OCI-LY3 (cell line): ENCODE data around the gene PRRT1.

ENCODE experiments used
- H2AFZ ChIP-seq: fragments of 200-600, 300-600 bp; shearing (Covaris generic); 2 replicates; pipeline ENCODE4 v1.6.0; 2014; ENCODE audit warnings: antibody characterized with exemption, low read depth, low read length
- H3K27ac ChIP-seq: fragments of 200-600, 300-600 bp; sonication (generic); 2 replicates; pipeline ENCODE4 v1.5.1; 2014; ENCODE audit warnings: mild to moderate bottlenecking, low read length, moderate library complexity, mixed read lengths
- H3K27me3 ChIP-seq: fragments of 200-600, 300-600 bp; sonication (generic); 2 replicates; pipeline ENCODE4 v1.6.1; 2014; ENCODE audit warnings: low read depth, low read length, mixed read lengths
- H3K36me3 ChIP-seq: fragments of 200-600, 300-600 bp; sonication (generic); replicated peaks from 2 replicates; pipeline ENCODE3; 2014; ENCODE audit warnings: low read depth, low read length, mixed read lengths
- H3K4me1 ChIP-seq: fragments of 300-600, 200-600 bp; sonication (generic); 2 replicates; pipeline ENCODE4 v1.6.1; 2014; ENCODE audit warnings: low read length, mixed read lengths
- H3K4me2 ChIP-seq: fragments of 200-600, 300-600 bp; sonication (generic); 2 replicates; pipeline ENCODE4 v1.6.1; 2014; ENCODE audit warnings: low read length, mixed read lengths
- H3K4me3 ChIP-seq: fragments of 300-600, 200-600 bp; sonication (generic); 2 replicates; pipeline ENCODE4 v1.5.1; 2014; ENCODE audit warnings: antibody characterized with exemption, mild to moderate bottlenecking, low read length, moderate library complexity
- H3K79me2 ChIP-seq: fragments of 300-600, 200-600 bp; shearing (Covaris generic); 2 replicates; pipeline ENCODE4 v1.6.1; 2014; ENCODE audit warnings: mild to moderate bottlenecking, low read length, mixed read lengths
- H3K9ac ChIP-seq: fragments of 300-600, 200-600 bp; shearing (Covaris generic); 2 replicates; pipeline ENCODE4 v1.6.0; 2014; ENCODE audit warnings: mild to moderate bottlenecking, low read length, moderate library complexity
- H3K9me3 ChIP-seq: fragments of 200-600, 300-600 bp; shearing (Covaris generic); 2 replicates; pipeline ENCODE4 v1.6.1; 2014; ENCODE audit warnings: low read length, mixed read lengths; ENCODE audit not compliant: insufficient read depth
- H4K20me1 ChIP-seq: fragments of 200-600, 300-600 bp; sonication (generic); 2 replicates; pipeline ENCODE4 v1.6.1; 2016; ENCODE audit warnings: low read length, mixed read lengths; ENCODE audit not compliant: insufficient read depth
- EZH2phosphoT487 ChIP-seq: fragments of 200-600 bp; shearing (Covaris generic); IDR thresholded peaks from 2 replicates; pipeline ENCODE4 v1.6.1; 2018; ENCODE audit warnings: antibody characterized with exemption, mixed run types, low read depth
- TF ChIP-seq, protein P1 (sequence below): fragments of 200-600, 300-600 bp; sonication (generic); IDR thresholded peaks from 2 replicates; pipeline ENCODE4 v1.5.1; 2014; ENCODE audit warnings: antibody characterized with exemption, low read length, low read depth

The PRRT1 gene

DNA sequence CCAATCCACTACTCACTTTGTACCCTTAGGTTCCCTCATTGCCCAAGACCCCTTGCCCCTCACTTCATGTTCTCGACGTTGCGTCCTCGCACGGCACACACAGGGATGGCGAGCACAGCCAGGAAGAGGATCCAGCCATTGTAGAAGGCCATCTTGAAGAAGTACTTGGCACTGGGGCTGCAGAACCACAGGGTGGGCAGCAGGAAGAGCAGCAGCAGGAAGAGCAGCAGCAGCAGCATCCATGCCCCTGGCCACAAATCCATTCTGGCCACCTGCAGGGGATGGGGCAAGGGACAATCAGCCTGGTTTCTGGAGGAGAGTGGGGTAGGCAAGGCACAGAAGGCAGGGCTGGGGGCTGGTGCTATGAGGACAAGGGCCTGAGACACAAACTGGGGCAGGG lies 19.5 kb upstream of the PRRT1 start:
- no peaks in the 10 kb centered on the region for H4K20me1 ChIP-seq
- TF ChIP-seq, protein P1, sequence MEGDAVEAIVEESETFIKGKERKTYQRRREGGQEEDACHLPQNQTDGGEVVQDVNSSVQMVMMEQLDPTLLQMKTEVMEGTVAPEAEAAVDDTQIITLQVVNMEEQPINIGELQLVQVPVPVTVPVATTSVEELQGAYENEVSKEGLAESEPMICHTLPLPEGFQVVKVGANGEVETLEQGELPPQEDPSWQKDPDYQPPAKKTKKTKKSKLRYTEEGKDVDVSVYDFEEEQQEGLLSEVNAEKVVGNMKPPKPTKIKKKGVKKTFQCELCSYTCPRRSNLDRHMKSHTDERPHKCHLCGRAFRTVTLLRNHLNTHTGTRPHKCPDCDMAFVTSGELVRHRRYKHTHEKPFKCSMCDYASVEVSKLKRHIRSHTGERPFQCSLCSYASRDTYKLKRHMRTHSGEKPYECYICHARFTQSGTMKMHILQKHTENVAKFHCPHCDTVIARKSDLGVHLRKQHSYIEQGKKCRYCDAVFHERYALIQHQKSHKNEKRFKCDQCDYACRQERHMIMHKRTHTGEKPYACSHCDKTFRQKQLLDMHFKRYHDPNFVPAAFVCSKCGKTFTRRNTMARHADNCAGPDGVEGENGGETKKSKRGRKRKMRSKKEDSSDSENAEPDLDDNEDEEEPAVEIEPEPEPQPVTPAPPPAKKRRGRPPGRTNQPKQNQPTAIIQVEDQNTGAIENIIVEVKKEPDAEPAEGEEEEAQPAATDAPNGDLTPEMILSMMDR = no peak
- TF ChIP-seq EZH2phosphoT487 = no peak
- no peak overlapping the region for H3K4me3 ChIP-seq
- H3K4me2 ChIP-seq = no peak overlapping the region
- peaks cover 14% of the 10 kb centered on the region for H3K4me1 ChIP-seq
- no peak overlapping the region for H3K9ac ChIP-seq
- H3K79me2 ChIP-seq = peaks cover 13% of the 10 kb centered on the region
- H3K27ac ChIP-seq = no peak overlapping the region
- no peak overlapping the region for H2AFZ ChIP-seq
- no peaks in the 10 kb centered on the region for H3K9me3 ChIP-seq
- H3K36me3 ChIP-seq = no peaks in the 10 kb centered on the region
- H3K27me3 ChIP-seq = no peaks in the 10 kb centered on the region

DNA sequence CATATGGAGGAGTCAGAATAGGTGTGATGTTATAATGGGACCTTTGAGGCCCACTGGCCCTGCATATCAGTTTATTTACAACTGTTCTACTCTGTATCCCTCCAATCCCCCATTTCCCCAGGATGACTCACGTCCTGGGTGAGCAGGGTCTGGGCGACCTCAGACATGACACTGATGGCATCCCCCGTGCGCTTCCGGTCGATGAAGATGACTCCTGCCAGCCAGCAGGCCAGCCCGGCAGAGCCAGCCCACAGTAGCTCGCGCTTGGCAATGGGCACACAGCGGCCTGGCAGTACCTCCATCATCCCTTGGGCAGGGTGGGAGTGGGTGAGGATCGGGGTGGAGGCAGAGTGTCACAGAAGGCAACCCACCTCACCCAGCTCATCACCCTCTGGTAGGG lies 18.6 kb upstream of the PRRT1 start:
- no peaks in the 10 kb centered on the region for H3K36me3 ChIP-seq

DNA sequence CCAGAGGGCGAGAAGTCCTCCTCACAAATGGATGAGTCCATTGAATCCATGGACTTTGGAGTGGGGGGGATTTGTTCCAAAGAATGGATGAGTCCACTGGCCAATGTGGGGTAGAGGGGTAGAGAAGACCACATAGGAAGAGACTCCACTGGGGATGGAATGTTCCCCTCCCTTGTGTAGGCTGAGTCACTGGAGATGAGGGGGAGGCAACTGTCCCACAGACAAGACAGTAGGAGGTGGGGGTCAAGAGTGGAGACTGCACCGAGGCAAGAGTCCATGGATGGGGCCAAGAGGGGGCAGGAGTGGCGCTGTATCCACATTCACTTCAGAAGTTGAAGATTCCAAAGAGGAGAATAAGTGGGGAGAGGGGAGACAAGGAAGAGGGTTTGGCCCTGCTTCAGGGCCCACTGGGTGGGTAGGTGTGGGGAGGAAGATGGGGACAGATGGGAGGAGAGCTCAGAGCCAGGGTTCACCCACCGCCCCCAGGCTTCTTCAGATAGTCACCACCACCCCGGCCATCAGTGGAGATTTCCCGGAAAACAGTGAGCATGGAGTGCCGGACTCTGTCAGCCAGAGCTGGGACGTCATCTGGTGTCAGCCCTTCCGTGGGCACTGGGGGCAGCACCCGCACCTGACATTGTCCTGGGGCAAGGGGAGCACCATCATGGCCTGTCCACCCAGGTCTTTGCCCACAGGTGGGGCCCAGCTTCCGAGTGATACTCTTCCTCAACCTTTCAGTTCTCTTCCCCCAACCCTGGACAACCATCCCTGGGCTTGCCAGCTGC lies 17.3 kb upstream of the PRRT1 start:
- Histone ChIP-seq H3K27ac (no peak overlapping the region), H3K4me1 (peaks cover 6% of the 10 kb centered on the region), H3K9me3 (no peaks in the 10 kb centered on the region), H3K79me2 (no peaks in the 10 kb centered on the region), H3K4me3 (no peak overlapping the region), H2AFZ (no peak overlapping the region), H3K9ac (no peak overlapping the region), H4K20me1 (no peaks in the 10 kb centered on the region), H3K4me2 (no peak overlapping the region), H3K36me3 (no peaks in the 10 kb centered on the region), H3K27me3 (no peaks in the 10 kb centered on the region)
- TF ChIP-seq EZH2phosphoT487 = no peak
- TF ChIP-seq, protein P1 = no peak

More for the DNA sequence above, 18.6 kb upstream of the PRRT1 start:
- Histone ChIP-seq H3K27ac (no peak overlapping the region), H3K9ac (no peak overlapping the region), H3K27me3 (no peaks in the 10 kb centered on the region), H3K79me2 (peaks cover 8% of the 10 kb centered on the region), H4K20me1 (no peaks in the 10 kb centered on the region), H2AFZ (no peak overlapping the region), H3K9me3 (no peaks in the 10 kb centered on the region), H3K4me1 (peaks cover 12% of the 10 kb centered on the region), H3K4me3 (no peak overlapping the region), H3K4me2 (no peak overlapping the region)
- TF ChIP-seq, protein P1 = no peak
- no peak for TF ChIP-seq EZH2phosphoT487

DNA sequence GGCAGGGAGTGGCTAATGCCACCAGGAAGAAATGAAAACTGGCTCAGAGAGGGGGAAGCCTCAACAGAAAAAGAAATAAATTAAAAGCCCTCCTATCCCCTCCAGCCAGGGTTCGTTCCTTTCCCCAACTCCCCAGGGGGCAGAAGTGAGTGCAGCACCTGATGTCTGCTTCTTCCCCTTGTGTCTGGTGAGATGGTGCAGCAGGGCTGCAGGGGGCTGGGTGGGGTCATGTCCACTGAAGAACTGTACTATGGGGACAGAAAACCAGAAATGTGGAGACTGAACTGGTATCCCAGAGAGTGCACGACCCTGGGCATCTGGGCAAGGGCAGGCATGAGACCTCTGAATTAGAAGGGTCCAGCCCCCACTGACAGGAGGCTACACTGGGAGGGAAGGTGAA lies 16.6 kb upstream of the PRRT1 start:
- Histone ChIP-seq H3K9ac (no peak overlapping the region), H2AFZ (no peak overlapping the region), H3K27me3 (no peaks in the 10 kb centered on the region), H3K4me2 (no peak overlapping the region), H3K4me3 (no peak overlapping the region), H3K27ac (no peak overlapping the region), H4K20me1 (no peaks in the 10 kb centered on the region), H3K4me1 (peaks cover 6% of the 10 kb centered on the region), H3K36me3 (no peaks in the 10 kb centered on the region), H3K9me3 (no peaks in the 10 kb centered on the region), H3K79me2 (no peaks in the 10 kb centered on the region)
- no peak for TF ChIP-seq EZH2phosphoT487
- TF ChIP-seq, protein P1 = no peak
